ENCODE results near the gene ATCAY.

The ATCAY gene

GRCh38 chr19:3970808-3971598, 90.5 kb downstream of the ATCAY start, which contains the start of gene DAPK3:
Gene DAPK3, minus strand, starts transcription at chr19:3971099. Its CDS starts 1,364 bp downstream, at chr19:3969735.
- peak; percentile 94 to 95 for DNase-seq

- no peak for DNase-seq
Measured at GRCh38 chr19:3975144-3975543, 94.7 kb downstream of the ATCAY start.

- DNase-seq, result no peak
Measured at GRCh38 chr19:3975637-3976087, 95.2 kb downstream of the ATCAY start.

GRCh38 chr19:3976495-3977241, 96.2 kb downstream of the ATCAY start:
- DNase-seq, result no peak
